ENCODE measurements around the gene IGSF23.

Gene IGSF23

GRCh38 chr19:44643605-44644401 is 30.4 kb downstream of the IGSF23 start, which contains the start of gene PVR:
TSS of gene PVR (plus strand) at chr19:44643910. CDS start at chr19:44644097, 187 bp downstream.
- Histone ChIP-seq H3K4me3 (ENCODE audit: low read length) (peak within 1 kb of the TSS; percentile 76), H3K9me3 (ENCODE audit: low read length) (no peaks in the 10 kb centered on the region), H2AFZ (ENCODE audit: low read depth, low read length) (peak within 1 kb of the TSS; percentile 97)

GRCh38 chr19:44644402-44645016 is 31.1 kb downstream of the IGSF23 start:
- H2AFZ ChIP-seq (ENCODE audit: low read depth, low read length), result peak overlapping the region; percentile 97
- H3K9me3 ChIP-seq (ENCODE audit: low read length), result no peaks in the 10 kb centered on the region
- peaks cover 10% of the 10 kb centered on the region for H3K27me3 ChIP-seq (ENCODE audit: insufficient read depth, low read length)
- peak overlapping the region; percentile 76 for H3K4me3 ChIP-seq (ENCODE audit: low read length)
- peaks cover 5% of the 10 kb centered on the region for H3K36me3 ChIP-seq (ENCODE audit: insufficient read depth, low read length)
- no peaks in the 10 kb centered on the region for H3K4me1 ChIP-seq (ENCODE audit: insufficient read depth, low read length)

More at GRCh38 chr19:44643605-44644401, 30.4 kb downstream of the IGSF23 start, which contains the start of gene PVR:
- Histone ChIP-seq H3K36me3 (ENCODE audit: insufficient read depth, low read length) (peaks cover 4% of the 10 kb centered on the region), H3K4me1 (ENCODE audit: insufficient read depth, low read length) (no peaks in the 10 kb centered on the region), H3K27me3 (ENCODE audit: insufficient read depth, low read length) (peaks cover 10% of the 10 kb centered on the region)

GRCh38 chr19:44645407-44646048 is 32.2 kb downstream of the IGSF23 start:
- Histone ChIP-seq H3K4me3 (ENCODE audit: low read length) (no peak overlapping the region), H2AFZ (ENCODE audit: low read depth, low read length) (no peak overlapping the region), H3K9me3 (ENCODE audit: low read length) (no peaks in the 10 kb centered on the region), H3K36me3 (ENCODE audit: insufficient read depth, low read length) (peaks cover 13% of the 10 kb centered on the region), H3K27me3 (ENCODE audit: insufficient read depth, low read length) (peaks cover 10% of the 10 kb centered on the region), H3K4me1 (ENCODE audit: insufficient read depth, low read length) (no peaks in the 10 kb centered on the region)

- Histone ChIP-seq H3K4me3 (ENCODE audit: low read length) (no peak overlapping the region), H2AFZ (ENCODE audit: low read depth, low read length) (no peak overlapping the region), H3K36me3 (ENCODE audit: insufficient read depth, low read length) (peaks cover 17% of the 10 kb centered on the region), H3K4me1 (ENCODE audit: insufficient read depth, low read length) (no peaks in the 10 kb centered on the region), H3K27me3 (ENCODE audit: insufficient read depth, low read length) (peaks cover 10% of the 10 kb centered on the region), H3K9me3 (ENCODE audit: low read length) (no peaks in the 10 kb centered on the region)
These were observed 32.7 kb downstream of the IGSF23 start for GRCh38 chr19:44646049-44646416.

GRCh38 chr19:44647144-44647543 is 33.8 kb downstream of the IGSF23 start:
- H3K4me3 ChIP-seq (ENCODE audit: low read length), result no peak overlapping the region
- H2AFZ ChIP-seq (ENCODE audit: low read depth, low read length), result no peak overlapping the region
- no peaks in the 10 kb centered on the region for H3K4me1 ChIP-seq (ENCODE audit: insufficient read depth, low read length)
- H3K27me3 ChIP-seq (ENCODE audit: insufficient read depth, low read length), result peaks cover 5% of the 10 kb centered on the region
- H3K9me3 ChIP-seq (ENCODE audit: low read length), result no peaks in the 10 kb centered on the region
- H3K36me3 ChIP-seq (ENCODE audit: insufficient read depth, low read length), result peaks cover 22% of the 10 kb centered on the region

GRCh38 chr19:44648631-44649251 is 35.4 kb downstream of the IGSF23 start:
- Histone ChIP-seq H3K9me3 (ENCODE audit: low read length) (no peaks in the 10 kb centered on the region), H3K36me3 (ENCODE audit: insufficient read depth, low read length) (peaks cover 22% of the 10 kb centered on the region), H3K4me1 (ENCODE audit: insufficient read depth, low read length) (no peaks in the 10 kb centered on the region)

GRCh38 chr19:44649578-44650145 is 36.3 kb downstream of the IGSF23 start:
- Histone ChIP-seq H3K4me3 (ENCODE audit: low read length) (no peak overlapping the region), H2AFZ (ENCODE audit: low read depth, low read length) (no peak overlapping the region), H3K36me3 (ENCODE audit: insufficient read depth, low read length) (peaks cover 26% of the 10 kb centered on the region), H3K4me1 (ENCODE audit: insufficient read depth, low read length) (no peaks in the 10 kb centered on the region), H3K9me3 (ENCODE audit: low read length) (no peaks in the 10 kb centered on the region), H3K27me3 (ENCODE audit: insufficient read depth, low read length) (no peaks in the 10 kb centered on the region)

More at GRCh38 chr19:44648631-44649251, 35.4 kb downstream of the IGSF23 start:
- H2AFZ ChIP-seq (ENCODE audit: low read depth, low read length), result no peak overlapping the region
- H3K27me3 ChIP-seq (ENCODE audit: insufficient read depth, low read length), result no peaks in the 10 kb centered on the region
- no peak overlapping the region for H3K4me3 ChIP-seq (ENCODE audit: low read length)

- peaks cover 30% of the 10 kb centered on the region for H3K36me3 ChIP-seq (ENCODE audit: insufficient read depth, low read length)
- peaks cover 3% of the 10 kb centered on the region for H3K9me3 ChIP-seq (ENCODE audit: low read length)
- H3K4me1 ChIP-seq (ENCODE audit: insufficient read depth, low read length), result no peaks in the 10 kb centered on the region
- no peak overlapping the region for H3K4me3 ChIP-seq (ENCODE audit: low read length)
- H2AFZ ChIP-seq (ENCODE audit: low read depth, low read length), result no peak overlapping the region
- no peaks in the 10 kb centered on the region for H3K27me3 ChIP-seq (ENCODE audit: insufficient read depth, low read length)
These were observed 40.0 kb downstream of the IGSF23 start for GRCh38 chr19:44653343-44653742.

- H3K4me1 ChIP-seq (ENCODE audit: insufficient read depth, low read length), result no peaks in the 10 kb centered on the region
- peaks cover 36% of the 10 kb centered on the region for H3K36me3 ChIP-seq (ENCODE audit: insufficient read depth, low read length)
- no peak overlapping the region for H2AFZ ChIP-seq (ENCODE audit: low read depth, low read length)
- no peaks in the 10 kb centered on the region for H3K27me3 ChIP-seq (ENCODE audit: insufficient read depth, low read length)
- H3K4me3 ChIP-seq (ENCODE audit: low read length), result no peak overlapping the region
- peaks cover 3% of the 10 kb centered on the region for H3K9me3 ChIP-seq (ENCODE audit: low read length)
These were observed 40.8 kb downstream of the IGSF23 start for GRCh38 chr19:44653977-44654774.

GRCh38 chr19:44657211-44657921 is 44.0 kb downstream of the IGSF23 start:
- Histone ChIP-seq H3K36me3 (ENCODE audit: insufficient read depth, low read length) (peaks cover 33% of the 10 kb centered on the region), H3K4me1 (ENCODE audit: insufficient read depth, low read length) (no peaks in the 10 kb centered on the region), H3K27me3 (ENCODE audit: insufficient read depth, low read length) (no peaks in the 10 kb centered on the region), H3K4me3 (ENCODE audit: low read length) (no peak overlapping the region), H2AFZ (ENCODE audit: low read depth, low read length) (no peak overlapping the region), H3K9me3 (ENCODE audit: low read length) (peaks cover 3% of the 10 kb centered on the region)

- Histone ChIP-seq H3K36me3 (ENCODE audit: insufficient read depth, low read length) (peaks cover 33% of the 10 kb centered on the region), H3K27me3 (ENCODE audit: insufficient read depth, low read length) (no peaks in the 10 kb centered on the region)
These were observed 44.8 kb downstream of the IGSF23 start for GRCh38 chr19:44658069-44658733.

More at GRCh38 chr19:44658069-44658733, 44.8 kb downstream of the IGSF23 start:
- Histone ChIP-seq H3K9me3 (ENCODE audit: low read length) (peaks cover 3% of the 10 kb centered on the region), H3K4me3 (ENCODE audit: low read length) (no peak overlapping the region), H3K4me1 (ENCODE audit: insufficient read depth, low read length) (no peaks in the 10 kb centered on the region), H2AFZ (ENCODE audit: low read depth, low read length) (no peak overlapping the region)
